B cell (primary cell): ENCODE results near the gene GPR3. TPM values are rescaled to one million over a fixed set of nuclear protein-coding genes. Genes with fewer than 3 reads are reported as not detected.

Experiments
- ATAC-seq: fragments of 200-7000 bp; cut with Tn5 transposase; one replicate; pipeline ENCODE4 v1.10.0; 2021; ENCODE audit warnings: low read depth, mild to moderate bottlenecking, moderate number of reproducible peaks, moderate library complexity
- CTCF ChIA-PET: fragments of 350-600 bp; sonication (Branson Sonifier 250); formaldehyde crosslinking; loops from one replicate; lab custom pipeline; 2021; ENCODE audit warnings: antibody characterized with exemption, inconsistent platforms; lab: Charles Lee
- POLR2A ChIA-PET: fragments of 350-600 bp; sonication (Branson Sonifier 250); formaldehyde crosslinking; loops from one replicate; lab custom pipeline; 2021; ENCODE audit warnings: antibody characterized with exemption; lab: Charles Lee
- DNase-seq: peaks from one replicate; pipeline ENCODE4 v3.0.0; 2013
- H2AFZ ChIP-seq: 2 replicates; pipeline ENCODE4 v1.6.1; 2012; ENCODE audit warnings: mild to moderate bottlenecking, low read depth, low read length; ENCODE audit not compliant: insufficient read depth, poor library complexity, severe bottlenecking
- H3K27ac ChIP-seq, 2 donors: 1 replicate in 1 of 2; 2 replicates in 1 of 2; pipeline ENCODE4 v1.5.1; 2012 to 2013; ENCODE audit warnings: low read length in 2 of 2, mild to moderate bottlenecking in 2 of 2, moderate library complexity in 1 of 2
- H3K27me3 ChIP-seq, 4 experiments: fragments of 200-600 bp in 1 of 4; sonication (generic) in 1 of 4; replicated peaks in 1 of 4; 1 replicate in 2 of 4; 2 replicates in 2 of 4; pipeline versions ENCODE4 v1.6.1 to v1.7.0; 2013 to 2016; ENCODE audit warnings: low read length in 3 of 4, mild to moderate bottlenecking in 2 of 4, mixed read lengths in 1 of 4, moderate library complexity in 1 of 4; ENCODE audit not compliant: insufficient read depth in 4 of 4, control insufficient read depth in 3 of 4; ENCODE audit errors: control extremely low read depth in 1 of 4
- H3K36me3 ChIP-seq, 2 experiments: replicated peaks in 1 of 2; 1 replicate in 1 of 2; 2 replicates in 1 of 2; pipeline versions ENCODE4 v1.6.1 to v1.7.1; 2013; ENCODE audit warnings: low read length in 1 of 2; ENCODE audit not compliant: insufficient read depth in 2 of 2, control insufficient read depth in 1 of 2; ENCODE audit errors: control extremely low read depth in 1 of 2, extremely low read depth in 1 of 2
- H3K4me1 ChIP-seq, 2 donors: fragments of 200-600 bp in 1 of 2; sonication (generic) in 1 of 2; 1 replicate in 1 of 2; 2 replicates in 1 of 2; pipeline versions ENCODE4 v1.5.1 to v1.6.1; 2013 to 2017; ENCODE audit warnings: low read length in 2 of 2; ENCODE audit not compliant: control insufficient read depth in 2 of 2, insufficient read depth in 2 of 2
- H3K4me2 ChIP-seq: replicated peaks from 2 replicates; pipeline ENCODE3; 2012; ENCODE audit warnings: mild to moderate bottlenecking, low read depth, low read length; ENCODE audit not compliant: poor library complexity, severe bottlenecking
- H3K4me3 ChIP-seq, 5 experiments: fragments of 200-600 bp in 1 of 5; sonication (generic) in 1 of 5; 1 replicate in 3 of 5; 2 replicates in 2 of 5; pipeline versions ENCODE4 v1.5.1 to v1.7.0; 2011 to 2016; ENCODE audit warnings: low read length in 4 of 5, mild to moderate bottlenecking in 4 of 5, low read depth in 2 of 5, control low read depth in 1 of 5, moderate library complexity in 1 of 5; ENCODE audit not compliant: insufficient read depth in 1 of 5; ENCODE audit errors: control extremely low read depth in 1 of 5, extremely low read depth in 1 of 5
- H3K79me2 ChIP-seq: fragments of 200-600 bp; sonication (generic); one replicate; pipeline ENCODE4 v1.6.0; 2016; ENCODE audit warnings: low read length; ENCODE audit not compliant: control insufficient read depth, insufficient read depth
- H3K9ac ChIP-seq: fragments of 200-600 bp; sonication (generic); 2 replicates; pipeline ENCODE4 v1.6.1; 2017; ENCODE audit warnings: mild to moderate bottlenecking, low read length, moderate library complexity
- H3K9me3 ChIP-seq, 3 donors: one replicate each; pipeline versions ENCODE4 v1.6.1 to v1.7.1; 2013; ENCODE audit warnings: low read length in 2 of 3; ENCODE audit not compliant: control insufficient read depth in 2 of 3, insufficient read depth in 1 of 3; ENCODE audit errors: control extremely low read depth in 1 of 3
- H4K20me1 ChIP-seq: 2 replicates; pipeline ENCODE4 v1.6.0; 2012; ENCODE audit warnings: mild to moderate bottlenecking, low read length; ENCODE audit not compliant: insufficient read depth, control insufficient read depth, poor library complexity, severe bottlenecking
- H3K27ac Mint-ChIP-seq: one replicate; pipeline ENCODE4 v1.8.0; 2021; ENCODE audit warnings: mixed read lengths
- H3K27me3 Mint-ChIP-seq: one replicate; pipeline ENCODE4 v1.8.0; 2021; ENCODE audit warnings: mixed read lengths
- H3K4me1 Mint-ChIP-seq: one replicate; pipeline ENCODE4 v1.8.0; 2021; ENCODE audit warnings: mixed read lengths
- H3K4me3 Mint-ChIP-seq: one replicate; pipeline ENCODE4 v1.8.0; 2021; ENCODE audit warnings: mixed read lengths
- H3K9me3 Mint-ChIP-seq: one replicate; pipeline ENCODE4 v1.8.0; 2022; ENCODE audit warnings: mixed read lengths; ENCODE audit not compliant: insufficient read depth
- CTCF ChIP-seq: fragments of 200-600 bp; IDR thresholded peaks from one replicate; pipeline ENCODE4 v1.8.0; 2022; ENCODE audit warnings: antibody characterized with exemption, mild to moderate bottlenecking
- EZH2 ChIP-seq: IDR thresholded peaks from 2 replicates; pipeline ENCODE4 v1.6.1; 2012; ENCODE audit warnings: borderline replicate concordance, low read depth, mild to moderate bottlenecking, moderate library complexity, low read length; ENCODE audit not compliant: insufficient read depth, poor library complexity, severe bottlenecking
- WGBS: methylation state at CpG from one replicate; pipeline ENCODE4 v1.1.5; 2013; ENCODE audit warnings: missing lambda C conversion rate; ENCODE audit not compliant: insufficient coverage; 5-methylcytosine and 5-hydroxymethylcytosine counted together
- intact Hi-C: fragments of 100-400 bp; cut with micrococcal nuclease; formaldehyde crosslinking; loops from one replicate; pipeline ENCODE4 v1.10.0; 2022
- polyA plus RNA-seq: library from polyadenylated mRNA; depleted of rRNA; stranded (reverse); fragments of >200 nt; gene quantifications from 2 replicates; pipeline ENCODE4 v1.2.3, GENCODE V29; 2012
- total RNA-seq, 2 donors: library from RNA; stranded (reverse); fragments of 120-200 nt in 1 of 2; gene quantifications; 1 replicate in 1 of 2; 2 replicates in 1 of 2; pipeline versions ENCODE4 v1.2.3 to v1.2.4, GENCODE V29; 2013 to 2022

Gene GPR3
- total and polyA plus RNA-seq, 2 donors (not counting 1 experiment from before 2014, with no cell fraction given): 3.3 TPM; not detected in 1

GRCh38 chr1:27377760-27378495 is 14.5 kb upstream of the GPR3 start:
- H3K36me3 ChIP-seq: no peaks in the 10 kb centered on the region
- DNase-seq: no peak
- H4K20me1 ChIP-seq: no peaks in the 10 kb centered on the region
- H3K79me2 ChIP-seq: no peaks in the 10 kb centered on the region
- H3K4me1 ChIP-seq: peaks cover 8 to 17% of the 10 kb centered on the region in 2 donors
- no peak overlapping the region for H3K4me3 Mint-ChIP-seq
- no peak overlapping the region for H3K4me3 ChIP-seq
- intact Hi-C loops: no loop called here
- peaks cover 4% of the 10 kb centered on the region for H3K27me3 Mint-ChIP-seq
- peaks cover 9% of the 10 kb centered on the region for H3K4me1 Mint-ChIP-seq
- 93% methylated on average over 6 of the region's 12 CpGs for WGBS
- no peak overlapping the region for H3K27ac ChIP-seq
- H3K4me2 ChIP-seq: no peak overlapping the region
- no peak overlapping the region for H3K9ac ChIP-seq
- H3K9me3 ChIP-seq: peaks cover 0 to 4% (median 0%) of the 10 kb centered on the region in 3 donors
- H3K27me3 ChIP-seq: no peaks in the 10 kb centered on the region
- POLR2A ChIA-PET: no interaction called here
- no peak overlapping the region for H2AFZ ChIP-seq
- no peaks in the 10 kb centered on the region for H3K9me3 Mint-ChIP-seq
- no peak for TF ChIP-seq CTCF
- TF ChIP-seq EZH2: no peak
- no peak for ATAC-seq
- CTCF ChIA-PET: interaction anchor here (1.0 to 1.7 kb wide), 5 partner anchors 10 to 82 kb away, joined by 5 to 8 read pairs (median 6); partner anchors contain the start of gene MAP3K6
- H3K27ac Mint-ChIP-seq: no peak overlapping the region

GRCh38 chr1:27379564-27380122 is 12.8 kb upstream of the GPR3 start:
- no peak overlapping the region for H3K27ac Mint-ChIP-seq
- peaks cover 8 to 14% of the 10 kb centered on the region in 2 donors for H3K4me1 ChIP-seq
- peaks cover 4% of the 10 kb centered on the region for H3K27me3 Mint-ChIP-seq
- H3K4me3 ChIP-seq: no peak overlapping the region
- WGBS: 84% methylated on average over 10 of the region's 11 CpGs
- peaks cover 0 to 4% (median 0%) of the 10 kb centered on the region in 3 donors for H3K9me3 ChIP-seq
- peaks cover 8% of the 10 kb centered on the region for H3K4me1 Mint-ChIP-seq
- H3K27me3 ChIP-seq: no peaks in the 10 kb centered on the region
- intact Hi-C loops: no loop called here
- H4K20me1 ChIP-seq: no peaks in the 10 kb centered on the region
- CTCF ChIA-PET: interaction anchor here (0.6 to 1.6 kb wide), 4 partner anchors 8 to 84 kb away, joined by 3 to 6 read pairs (median 4); no protein-coding TSS in a partner anchor
- H3K9me3 Mint-ChIP-seq: no peaks in the 10 kb centered on the region
- H3K79me2 ChIP-seq: no peaks in the 10 kb centered on the region
- no peak for ATAC-seq
- no peak overlapping the region for H3K4me2 ChIP-seq
- TF ChIP-seq EZH2 (no peak), CTCF (no peak)
- no peak overlapping the region for H3K27ac ChIP-seq
- H3K9ac ChIP-seq: no peak overlapping the region
- H3K4me3 Mint-ChIP-seq: no peak overlapping the region
- no peak for DNase-seq
- POLR2A ChIA-PET: no interaction called here
- H3K36me3 ChIP-seq: no peaks in the 10 kb centered on the region
- no peak overlapping the region for H2AFZ ChIP-seq
